ENCODE results near the gene ADAMTS3. TPM values are rescaled to one million over a fixed set of nuclear protein-coding genes. Genes with fewer than 3 reads are reported as not detected.

ADAMTS3 gene
- total RNA-seq, result not detected

- H3K4me3 Mint-ChIP-seq, result peak within 1 kb of the TSS; percentile 74
- POLR2A ChIA-PET, result no interaction called here
- no peaks in the 10 kb centered on the region for H3K9me3 Mint-ChIP-seq
- peaks cover 6% of the 10 kb centered on the region for H3K4me1 Mint-ChIP-seq
- H3K27me3 Mint-ChIP-seq, result peaks cover 42% of the 10 kb centered on the region
- ATAC-seq (ENCODE audit: low read depth) (peak; percentile 26), DNase-seq (peak; percentile 29)
- no peaks in the 10 kb centered on the region for H3K36me3 Mint-ChIP-seq
- no peak within 1 kb of the TSS for H3K27ac Mint-ChIP-seq
These were observed at the start of gene ADAMTS3 for GRCh38 chr4:72568959-72569718. TSS of gene ADAMTS3 (minus strand) at chr4:72569221. CDS start at chr4:72568762, 459 bp downstream.

- POLR2A ChIA-PET, result no interaction called here
These were observed 44.9 kb upstream of the ADAMTS3 start for GRCh38 chr4:72613959-72614358.

GRCh38 chr4:72606751-72607150, 37.7 kb upstream of the ADAMTS3 start:
- no peak overlapping the region for H3K4me3 Mint-ChIP-seq
- peaks cover 2% of the 10 kb centered on the region for H3K27me3 Mint-ChIP-seq
- DNase-seq (no peak), ATAC-seq (ENCODE audit: low read depth) (no peak)
- H3K4me1 Mint-ChIP-seq, result no peaks in the 10 kb centered on the region
- POLR2A ChIA-PET, result no interaction called here
- H3K9me3 Mint-ChIP-seq, result peaks cover 5% of the 10 kb centered on the region
- no peaks in the 10 kb centered on the region for H3K36me3 Mint-ChIP-seq
- no peak overlapping the region for H3K27ac Mint-ChIP-seq

More at GRCh38 chr4:72613959-72614358, 44.9 kb upstream of the ADAMTS3 start:
- peaks cover 6% of the 10 kb centered on the region for H3K27me3 Mint-ChIP-seq
- no peak for DNase-seq
- no peaks in the 10 kb centered on the region for H3K4me1 Mint-ChIP-seq
- no peaks in the 10 kb centered on the region for H3K36me3 Mint-ChIP-seq
- no peak overlapping the region for H3K27ac Mint-ChIP-seq
- no peaks in the 10 kb centered on the region for H3K9me3 Mint-ChIP-seq
- H3K4me3 Mint-ChIP-seq, result no peak overlapping the region
- no peak for ATAC-seq (ENCODE audit: low read depth)

- peaks cover 5% of the 10 kb centered on the region for H3K9me3 Mint-ChIP-seq
- ATAC-seq (ENCODE audit: low read depth) (no peak), DNase-seq (no peak)
- H3K4me1 Mint-ChIP-seq, result no peaks in the 10 kb centered on the region
- POLR2A ChIA-PET, result no interaction called here
- no peaks in the 10 kb centered on the region for H3K36me3 Mint-ChIP-seq
- no peaks in the 10 kb centered on the region for H3K27me3 Mint-ChIP-seq
- no peak overlapping the region for H3K4me3 Mint-ChIP-seq
- H3K27ac Mint-ChIP-seq, result no peak overlapping the region
These were observed 35.3 kb upstream of the ADAMTS3 start for GRCh38 chr4:72604324-72604723.

- Mint-ChIP-seq H3K27me3 (no peaks in the 10 kb centered on the region), H3K27ac (no peak overlapping the region), H3K36me3 (no peaks in the 10 kb centered on the region), H3K4me1 (no peaks in the 10 kb centered on the region), H3K4me3 (no peak overlapping the region), H3K9me3 (peaks cover 3% of the 10 kb centered on the region)
- ATAC-seq (ENCODE audit: low read depth) (no peak), DNase-seq (no peak)
- POLR2A ChIA-PET, result no interaction called here
These were observed 33.7 kb upstream of the ADAMTS3 start for GRCh38 chr4:72602396-72603376.

DNA sequence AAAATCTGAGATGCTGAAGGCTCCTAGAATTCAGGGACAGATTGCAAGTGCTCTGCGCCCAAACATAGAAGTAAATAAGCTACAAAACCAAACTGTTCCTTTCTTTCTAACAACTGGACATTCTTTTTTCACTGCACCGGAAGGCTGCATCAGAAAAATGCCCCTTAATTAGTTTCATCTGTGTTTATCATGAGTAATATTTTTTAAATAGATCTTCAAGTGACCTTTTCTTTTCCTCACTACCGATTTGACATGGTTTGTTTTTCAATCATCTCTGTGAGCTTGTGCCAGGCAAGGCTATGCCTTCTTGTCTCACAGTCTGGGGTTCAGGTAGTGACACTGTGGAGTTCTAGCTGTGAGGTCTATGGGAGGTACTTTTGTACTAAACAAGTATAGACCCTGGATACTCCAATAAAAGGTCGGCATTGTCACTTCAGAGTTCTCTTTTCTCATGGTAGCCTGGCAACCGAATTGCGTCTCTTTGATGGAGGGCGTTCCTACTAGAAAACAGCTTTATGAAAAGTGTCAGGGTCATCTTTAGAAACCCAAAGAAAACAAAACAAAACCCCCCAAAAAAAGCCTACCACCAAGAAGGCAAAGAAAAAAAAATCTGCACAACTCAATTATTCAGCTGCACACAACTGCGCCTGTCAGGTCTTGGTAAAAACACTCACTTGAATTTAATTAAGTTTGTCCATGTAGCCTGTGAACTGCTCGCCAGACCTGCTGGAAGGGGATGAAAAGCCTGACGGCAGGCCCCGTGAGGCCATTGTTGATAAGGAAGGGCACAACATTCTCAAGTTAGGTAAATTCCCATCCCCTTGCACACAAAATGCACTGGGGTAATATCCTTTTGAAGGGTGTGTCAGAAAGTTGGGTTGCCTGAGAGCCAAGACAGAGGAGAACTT, 22.8 kb upstream of the ADAMTS3 start:
- H3K9me3 Mint-ChIP-seq, result peaks cover 3% of the 10 kb centered on the region
- H3K27ac Mint-ChIP-seq, result no peak overlapping the region
- no peak for DNase-seq
- H3K4me3 Mint-ChIP-seq, result no peak overlapping the region
- no peaks in the 10 kb centered on the region for H3K36me3 Mint-ChIP-seq
- POLR2A ChIA-PET, result no interaction called here
- no peaks in the 10 kb centered on the region for H3K4me1 Mint-ChIP-seq
- peaks cover 1% of the 10 kb centered on the region for H3K27me3 Mint-ChIP-seq
- no peak for ATAC-seq (ENCODE audit: low read depth)

- no peak for ATAC-seq (ENCODE audit: low read depth)
- Mint-ChIP-seq H3K27ac (no peak overlapping the region), H3K4me3 (no peak overlapping the region), H3K36me3 (no peaks in the 10 kb centered on the region), H3K4me1 (no peaks in the 10 kb centered on the region), H3K27me3 (peaks cover 4% of the 10 kb centered on the region), H3K9me3 (no peaks in the 10 kb centered on the region)
- DNase-seq, result no peak
- POLR2A ChIA-PET, result no interaction called here
These were observed 18.3 kb upstream of the ADAMTS3 start for GRCh38 chr4:72587334-72587733.

DNA sequence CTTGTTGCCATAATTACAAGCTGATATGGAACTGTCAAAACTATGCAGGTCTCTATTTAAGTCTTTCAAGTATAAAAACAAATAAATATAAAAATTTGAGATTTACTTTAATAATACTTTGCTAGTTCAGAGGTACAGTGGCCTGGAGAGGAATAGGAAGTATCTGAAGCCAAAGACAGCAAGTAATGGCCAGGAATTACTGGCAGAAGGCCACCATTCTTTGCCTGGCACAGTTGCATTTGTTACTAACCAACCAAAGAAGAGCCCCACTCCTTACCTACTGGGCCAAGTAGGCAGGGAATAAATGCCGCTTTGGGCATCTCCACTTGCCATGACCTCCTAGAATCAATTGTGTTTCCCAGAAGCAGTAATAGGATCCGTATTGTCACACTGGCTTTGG, 13.8 kb upstream of the ADAMTS3 start:
- Mint-ChIP-seq H3K36me3 (no peaks in the 10 kb centered on the region), H3K9me3 (no peaks in the 10 kb centered on the region), H3K4me3 (no peak overlapping the region), H3K27me3 (peaks cover 3% of the 10 kb centered on the region), H3K4me1 (no peaks in the 10 kb centered on the region), H3K27ac (no peak overlapping the region)
- POLR2A ChIA-PET, result no interaction called here
- no peak for DNase-seq
- ATAC-seq (ENCODE audit: low read depth), result no peak

DNA sequence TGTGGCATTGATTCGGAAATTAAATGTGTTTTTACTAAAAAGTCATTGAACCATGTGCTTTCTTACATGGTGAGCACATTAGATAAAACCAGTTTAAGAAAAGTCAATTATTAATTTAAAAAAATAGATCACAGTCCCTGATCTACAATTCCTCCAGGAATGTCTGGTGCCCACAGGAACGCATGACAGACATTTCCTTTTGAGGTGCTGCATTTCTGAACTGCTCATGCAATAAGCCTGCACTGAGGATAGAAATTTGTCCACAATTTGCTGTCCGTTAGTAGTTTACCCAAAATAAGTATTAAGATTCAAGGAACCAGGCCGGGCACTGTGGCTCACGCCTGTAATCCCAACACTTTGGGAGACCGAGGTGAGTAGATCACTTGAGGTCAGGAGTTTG, 8.2 kb upstream of the ADAMTS3 start:
- no peaks in the 10 kb centered on the region for H3K27me3 Mint-ChIP-seq
- H3K27ac Mint-ChIP-seq, result no peak overlapping the region
- no peak for ATAC-seq (ENCODE audit: low read depth)
- POLR2A ChIA-PET, result no interaction called here
- no peaks in the 10 kb centered on the region for H3K36me3 Mint-ChIP-seq
- no peaks in the 10 kb centered on the region for H3K4me1 Mint-ChIP-seq
- H3K4me3 Mint-ChIP-seq, result no peak overlapping the region
- DNase-seq, result no peak
- no peaks in the 10 kb centered on the region for H3K9me3 Mint-ChIP-seq

DNA sequence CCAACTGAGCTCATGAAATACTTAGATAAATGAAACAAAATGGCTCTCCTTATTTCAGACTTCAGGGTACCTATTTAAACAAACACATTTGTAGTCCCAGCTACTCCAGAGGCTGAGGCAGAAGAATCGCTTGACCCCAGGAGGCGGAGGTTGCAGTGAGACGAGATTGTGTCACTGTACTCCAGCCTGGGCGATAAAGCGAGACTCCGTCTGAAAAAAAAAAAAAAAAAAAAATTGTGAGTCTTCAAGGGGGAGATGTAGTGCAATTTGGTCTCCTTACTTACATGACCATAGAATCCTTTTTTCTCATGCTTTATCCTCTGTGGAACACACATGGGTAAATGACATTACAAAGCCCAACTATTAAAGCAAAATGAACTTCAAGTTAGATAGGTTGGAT, 2.3 kb upstream of the ADAMTS3 start:
- no peak overlapping the region for H3K27ac Mint-ChIP-seq
- no peaks in the 10 kb centered on the region for H3K36me3 Mint-ChIP-seq
- no peaks in the 10 kb centered on the region for H3K9me3 Mint-ChIP-seq
- no peak overlapping the region for H3K4me3 Mint-ChIP-seq
- POLR2A ChIA-PET, result no interaction called here
- peaks cover 37% of the 10 kb centered on the region for H3K27me3 Mint-ChIP-seq
- no peak for DNase-seq
- ATAC-seq (ENCODE audit: low read depth), result no peak
- H3K4me1 Mint-ChIP-seq, result peaks cover 6% of the 10 kb centered on the region

GRCh38 chr4:72569719-72570235, 756 bp upstream of the ADAMTS3 start:
- ATAC-seq (ENCODE audit: low read depth) (no peak), DNase-seq (no peak)
- Mint-ChIP-seq H3K4me3 (no peak overlapping the region), H3K36me3 (no peaks in the 10 kb centered on the region), H3K27ac (no peak overlapping the region), H3K9me3 (no peaks in the 10 kb centered on the region), H3K27me3 (peaks cover 42% of the 10 kb centered on the region), H3K4me1 (peaks cover 6% of the 10 kb centered on the region)
- POLR2A ChIA-PET, result no interaction called here

DNA sequence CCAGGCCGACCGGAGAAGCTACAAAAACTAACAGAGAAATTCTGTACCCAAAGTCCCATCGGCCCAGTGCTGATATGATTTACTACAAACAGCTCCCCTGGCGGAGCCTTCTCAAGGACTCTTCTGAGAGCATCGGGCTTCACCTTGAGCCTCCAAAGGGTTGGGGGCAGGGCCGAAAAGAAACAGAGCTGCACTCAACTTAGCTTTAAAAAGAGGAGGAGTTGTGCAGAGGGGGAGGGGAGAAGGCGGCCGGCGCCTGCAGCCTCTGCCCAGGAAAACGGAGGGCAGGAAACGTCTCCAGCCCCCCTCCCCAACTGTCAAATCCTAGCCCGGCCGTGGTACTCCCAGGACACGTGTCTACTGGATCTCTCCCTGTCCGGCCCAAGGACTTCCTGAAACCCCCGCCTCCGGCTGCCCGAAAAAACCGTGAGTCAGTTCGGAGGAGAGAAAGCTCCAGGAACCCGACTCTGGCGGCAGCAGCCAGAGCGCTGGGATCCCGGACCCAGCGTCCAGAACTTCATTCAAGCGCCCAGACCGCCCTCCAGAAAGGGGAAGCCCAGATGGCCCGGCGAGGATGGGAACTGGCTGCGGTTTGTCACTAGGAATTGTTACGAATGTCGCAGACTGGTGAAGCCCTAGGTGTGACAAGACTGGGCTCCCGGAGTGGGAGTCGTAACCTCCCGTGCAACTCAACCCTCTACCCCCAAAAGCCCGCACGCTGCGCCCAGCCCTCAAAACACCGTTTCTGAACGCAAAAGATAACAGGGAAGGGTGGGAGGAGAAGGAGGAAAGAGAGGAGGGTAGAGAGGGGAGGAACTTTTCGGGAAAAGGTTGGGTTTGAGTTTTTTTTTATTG, 973 bp downstream of the ADAMTS3 start:
- peak; percentile 27 for DNase-seq
- Mint-ChIP-seq H3K4me1 (peaks cover 6% of the 10 kb centered on the region), H3K27me3 (peaks cover 42% of the 10 kb centered on the region), H3K4me3 (peak overlapping the region; percentile 42), H3K36me3 (no peaks in the 10 kb centered on the region), H3K27ac (no peak overlapping the region), H3K9me3 (no peaks in the 10 kb centered on the region)
- POLR2A ChIA-PET, result no interaction called here
- ATAC-seq (ENCODE audit: low read depth), result peak; percentile 36

Measured in activated naive CD8-positive, alpha-beta T cell treated with anti-CD3 and anti-CD28 coated beads, Interleukin-2, amount 10 ng/mL, durations not matched to agents 7 days and 5 days (primary cell).